Transverse colon (tissue), 3 donors: Measurements from ENCODE around the gene CRB2.

Experiments used
- POLR2A ChIP-seq: fragments of 450-650 bp; IDR thresholded peaks from one replicate; pipeline ENCODE4 v1.6.1; 2016; ENCODE audit warnings: antibody characterized with exemption, mild to moderate bottlenecking, moderate library complexity
- TF ChIP-seq, protein P1 (sequence below), 5 experiments: fragments of 200-600 bp in 3 of 5; fragments of 450-650 bp in 2 of 5; sonication (generic) in 3 of 5; IDR thresholded peaks; 1 replicate in 2 of 5; 2 replicates in 3 of 5; pipeline ENCODE4 v1.5.1; 2016 to 2017; ENCODE audit warnings: antibody characterized with exemption in 5 of 5, inconsistent platforms in 3 of 5, mild to moderate bottlenecking in 2 of 5, moderate library complexity in 1 of 5

GRCh38 chr9:123390337-123391135 lies 34.5 kb downstream of the CRB2 start:
- TF ChIP-seq POLR2A = no peak
- TF ChIP-seq, protein P1, sequence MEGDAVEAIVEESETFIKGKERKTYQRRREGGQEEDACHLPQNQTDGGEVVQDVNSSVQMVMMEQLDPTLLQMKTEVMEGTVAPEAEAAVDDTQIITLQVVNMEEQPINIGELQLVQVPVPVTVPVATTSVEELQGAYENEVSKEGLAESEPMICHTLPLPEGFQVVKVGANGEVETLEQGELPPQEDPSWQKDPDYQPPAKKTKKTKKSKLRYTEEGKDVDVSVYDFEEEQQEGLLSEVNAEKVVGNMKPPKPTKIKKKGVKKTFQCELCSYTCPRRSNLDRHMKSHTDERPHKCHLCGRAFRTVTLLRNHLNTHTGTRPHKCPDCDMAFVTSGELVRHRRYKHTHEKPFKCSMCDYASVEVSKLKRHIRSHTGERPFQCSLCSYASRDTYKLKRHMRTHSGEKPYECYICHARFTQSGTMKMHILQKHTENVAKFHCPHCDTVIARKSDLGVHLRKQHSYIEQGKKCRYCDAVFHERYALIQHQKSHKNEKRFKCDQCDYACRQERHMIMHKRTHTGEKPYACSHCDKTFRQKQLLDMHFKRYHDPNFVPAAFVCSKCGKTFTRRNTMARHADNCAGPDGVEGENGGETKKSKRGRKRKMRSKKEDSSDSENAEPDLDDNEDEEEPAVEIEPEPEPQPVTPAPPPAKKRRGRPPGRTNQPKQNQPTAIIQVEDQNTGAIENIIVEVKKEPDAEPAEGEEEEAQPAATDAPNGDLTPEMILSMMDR (IDR thresholded peaks at IDR 0.05) = no peak
